NCI-H748 (cell line): ENCODE results near the gene PLEKHA5.
"Not testable (repeated sequence)": the region's sequence is repeated elsewhere in the genome, so short reads cannot be mapped to it uniquely, and the experiment has no call there.

Source experiments
- DNase-seq: peaks from one replicate; lab custom pipeline; 2025; ENCODE audit not compliant: unreplicated experiment; lab: John Stamatoyannopoulos, UW

The PLEKHA5 gene

DNA sequence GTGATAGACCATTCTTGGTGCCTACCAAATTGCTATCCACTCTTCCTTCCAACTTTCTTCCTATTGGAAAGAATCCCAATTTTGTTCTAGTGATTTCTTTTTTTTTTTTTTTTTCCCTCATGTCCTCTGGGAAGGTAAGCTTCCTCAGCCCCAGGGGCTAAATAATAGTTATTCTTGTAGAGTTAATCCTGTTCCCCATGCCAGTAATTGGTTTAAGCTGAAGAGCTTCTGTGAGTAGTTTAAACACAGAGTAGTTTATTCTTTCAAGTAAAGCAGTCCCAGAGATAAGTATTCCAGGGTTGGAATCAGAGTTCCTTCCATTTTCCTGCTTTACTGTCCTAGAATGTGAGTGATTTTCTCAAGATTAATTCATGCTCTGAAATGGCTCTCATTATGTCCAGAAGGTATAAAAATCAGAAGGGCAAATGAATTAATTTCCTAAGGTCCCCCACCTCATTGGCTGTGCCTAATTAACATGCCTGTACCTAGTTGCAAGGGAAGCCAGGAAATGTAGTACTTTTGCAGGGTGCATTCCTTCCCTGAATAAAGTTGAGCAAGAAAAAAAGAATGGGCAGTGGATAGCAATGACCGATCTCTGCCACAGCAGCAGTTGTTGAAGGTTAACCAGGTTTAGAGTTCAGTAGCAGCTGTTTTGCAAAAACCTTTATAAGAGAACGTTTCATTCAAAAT is 97.8 kb downstream of the PLEKHA5 start:
- no peak for DNase-seq

DNA sequence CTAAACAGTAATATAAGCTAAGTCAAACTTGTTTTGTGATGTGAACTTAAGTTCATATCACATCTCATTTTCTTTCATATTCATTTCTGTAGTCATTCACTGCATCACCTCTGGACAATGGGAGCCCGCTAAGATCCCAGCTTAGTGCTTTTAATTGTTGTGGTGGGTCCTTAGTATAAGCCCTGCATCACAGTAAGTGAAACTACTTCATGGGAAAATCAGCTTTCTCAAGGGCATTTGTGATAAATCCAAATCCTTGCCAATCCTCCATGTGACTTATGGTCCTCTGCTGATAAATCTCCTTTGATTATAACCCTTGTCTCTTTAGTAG is 98.3 kb downstream of the PLEKHA5 start:
- DNase-seq: no peak

DNA sequence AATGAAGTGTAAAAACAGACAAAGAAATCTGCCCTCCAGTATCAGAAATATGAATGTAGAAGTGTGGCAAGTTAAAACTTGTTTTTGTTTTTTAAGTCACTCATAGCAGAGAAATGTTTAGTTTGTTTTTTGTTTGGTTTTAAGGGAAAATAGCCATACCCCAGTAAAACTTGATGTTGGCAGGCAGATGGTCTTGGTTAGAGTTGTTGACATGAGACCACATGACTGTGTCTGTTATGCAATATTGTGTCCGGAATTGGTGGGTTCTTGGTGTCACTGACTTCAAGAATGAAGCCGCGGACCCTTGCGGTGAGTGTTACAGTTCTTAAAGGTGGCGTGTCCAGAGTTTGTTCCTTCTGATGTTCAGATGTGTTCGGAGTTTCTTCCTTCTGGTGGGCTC is 99.5 kb downstream of the PLEKHA5 start:
- DNase-seq: not testable (repeated sequence)

DNA sequence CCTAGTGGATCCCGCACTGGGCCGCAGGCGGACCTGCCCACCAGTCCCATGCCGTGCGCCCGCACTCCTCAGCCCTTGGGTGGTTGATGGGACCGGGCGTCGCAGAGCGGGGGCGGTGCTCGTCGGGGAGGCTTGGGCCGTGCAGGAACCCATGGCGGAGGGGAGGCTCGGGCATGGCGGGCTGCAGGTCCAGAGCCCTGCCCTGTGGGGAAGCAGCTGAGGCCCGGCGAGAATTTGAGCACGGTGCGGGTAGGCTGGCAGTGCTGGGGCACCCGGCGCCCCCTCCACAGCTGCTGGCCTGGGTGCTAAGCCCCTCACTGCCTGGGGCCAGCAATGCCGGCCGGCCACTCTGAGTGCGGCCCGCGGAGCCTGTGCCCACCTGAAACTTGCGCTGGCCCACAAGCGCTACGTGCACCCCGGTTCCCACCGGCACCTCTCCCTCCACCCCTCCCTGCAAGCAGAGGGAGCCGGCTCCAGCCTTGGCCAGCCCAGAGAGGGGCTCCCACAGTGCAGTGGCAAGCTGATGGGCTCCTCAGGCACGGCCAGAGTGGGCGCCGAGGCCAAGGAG is 100.8 kb downstream of the PLEKHA5 start:
- DNase-seq: no peak

DNA sequence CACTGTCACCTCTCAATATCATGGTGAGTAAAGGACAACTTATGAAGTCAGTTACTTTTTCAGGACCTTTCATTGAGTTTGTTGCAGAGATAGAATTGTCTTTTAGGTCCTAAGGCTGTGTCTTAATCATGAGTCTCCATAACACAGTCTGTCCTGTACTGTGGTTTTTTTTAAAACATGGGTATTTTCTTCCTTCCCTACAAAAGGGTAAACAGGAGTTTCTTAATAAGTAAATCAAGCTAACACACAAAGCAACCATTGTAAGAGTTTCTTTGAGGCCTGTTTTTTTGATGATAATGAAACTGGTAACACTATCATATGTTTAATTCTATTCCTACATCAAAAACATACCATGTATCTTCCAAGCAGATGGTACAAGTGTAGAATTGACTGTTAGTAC is 101.4 kb downstream of the PLEKHA5 start:
- DNase-seq: no peak

DNA sequence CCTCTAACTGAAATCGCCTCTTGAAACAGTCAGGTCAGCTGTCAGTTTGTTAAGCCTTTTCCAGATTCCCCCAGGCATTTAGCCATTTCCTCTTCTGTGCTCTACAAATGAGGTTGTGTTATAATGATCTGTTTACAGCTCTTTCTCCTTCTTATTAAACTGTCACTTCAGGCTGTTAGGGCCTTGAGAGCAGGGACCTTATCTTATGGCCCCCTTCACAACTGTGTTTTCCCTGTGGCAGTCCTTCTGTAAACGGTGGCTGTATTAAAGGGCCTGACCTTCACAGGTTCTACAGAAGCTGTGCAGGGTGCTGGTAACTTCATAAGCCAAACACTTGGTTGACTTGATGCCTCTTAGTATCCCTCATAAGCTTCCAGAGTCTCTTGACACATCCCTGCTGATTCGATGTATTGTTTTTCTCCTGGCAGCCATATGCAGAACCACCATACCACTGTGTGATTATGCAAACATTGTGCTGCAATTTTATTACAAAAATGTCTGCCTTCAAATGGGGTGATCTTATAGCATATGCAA is 104.7 kb downstream of the PLEKHA5 start:
- DNase-seq: no peak

DNA sequence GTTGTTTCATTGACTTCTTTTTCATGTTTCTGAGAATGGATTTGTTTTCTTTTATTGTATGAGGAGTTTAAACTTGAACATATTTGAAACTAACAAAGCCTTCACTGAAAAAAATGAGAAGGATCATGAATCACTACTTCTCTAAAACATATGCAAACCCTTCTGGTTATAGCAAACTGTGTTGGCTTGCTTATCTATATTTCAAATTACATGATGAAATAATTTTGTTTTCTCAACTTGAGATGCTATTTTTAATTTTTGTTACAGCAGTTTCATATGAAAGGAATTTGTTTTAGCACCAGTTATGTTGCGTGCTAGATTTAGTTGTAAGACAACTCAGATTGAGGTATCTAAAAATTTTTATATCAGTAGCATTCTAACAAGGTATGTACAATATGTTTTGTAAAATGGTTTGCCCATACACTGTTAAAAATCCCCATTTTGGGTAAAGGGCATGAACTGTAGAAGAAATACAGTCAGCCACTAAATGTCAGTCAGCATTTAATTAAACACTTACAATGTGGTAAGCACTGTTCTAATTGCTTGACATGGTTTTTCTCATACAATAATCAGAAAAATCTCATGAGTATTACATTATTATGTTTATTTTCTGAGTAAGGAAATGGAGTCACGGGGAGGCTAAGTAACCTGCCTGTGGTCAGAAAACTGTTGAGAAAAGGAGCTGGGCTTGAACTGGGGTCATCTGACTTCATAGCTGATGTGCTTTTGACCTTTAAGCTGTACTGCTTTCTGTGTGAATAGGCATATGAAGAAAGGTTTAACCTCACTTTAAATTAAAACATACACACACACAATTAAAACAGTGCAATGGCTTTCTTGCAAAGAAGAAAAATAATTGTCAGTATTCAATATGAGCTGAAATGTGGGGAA is 105.7 kb downstream of the PLEKHA5 start:
- DNase-seq: no peak

DNA sequence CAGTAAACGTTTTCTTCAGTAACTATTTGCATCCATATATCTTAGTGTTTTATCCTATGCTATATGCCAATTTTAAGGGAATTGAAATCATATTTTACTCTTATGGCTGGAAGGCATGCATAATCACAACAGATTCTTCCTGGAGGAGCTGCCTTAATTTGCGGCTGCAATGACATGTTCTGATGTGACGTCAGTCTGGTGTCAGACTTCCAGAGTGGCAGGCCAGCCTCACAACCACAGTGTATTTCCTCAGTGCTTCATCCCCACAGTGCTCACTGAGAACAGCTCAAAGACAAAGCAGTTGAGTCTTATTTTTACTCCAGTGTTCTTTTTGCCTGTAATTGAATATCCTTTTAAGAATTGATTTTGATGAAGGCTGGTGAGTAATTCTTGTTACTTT is 107.1 kb downstream of the PLEKHA5 start:
- no peak for DNase-seq

DNA sequence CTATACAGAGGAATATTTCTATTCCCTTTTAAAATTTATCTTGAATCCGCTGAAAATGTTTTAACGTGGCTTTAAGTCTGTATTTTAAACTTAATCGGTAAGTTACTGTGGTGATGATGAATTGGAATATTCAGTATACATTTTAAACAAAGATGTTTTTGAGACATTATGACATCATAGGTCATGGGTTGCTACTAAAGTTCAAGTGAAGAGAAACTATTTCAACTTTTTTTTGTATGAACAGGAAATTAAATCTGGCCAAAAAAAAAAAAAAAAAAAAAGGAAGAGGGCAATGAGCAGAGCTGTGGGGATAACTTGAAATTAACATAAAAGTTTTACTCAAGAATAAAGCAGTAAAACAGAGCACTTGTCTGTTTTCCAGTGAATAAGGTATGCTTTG is 109.0 kb downstream of the PLEKHA5 start:
- no peak for DNase-seq

DNA sequence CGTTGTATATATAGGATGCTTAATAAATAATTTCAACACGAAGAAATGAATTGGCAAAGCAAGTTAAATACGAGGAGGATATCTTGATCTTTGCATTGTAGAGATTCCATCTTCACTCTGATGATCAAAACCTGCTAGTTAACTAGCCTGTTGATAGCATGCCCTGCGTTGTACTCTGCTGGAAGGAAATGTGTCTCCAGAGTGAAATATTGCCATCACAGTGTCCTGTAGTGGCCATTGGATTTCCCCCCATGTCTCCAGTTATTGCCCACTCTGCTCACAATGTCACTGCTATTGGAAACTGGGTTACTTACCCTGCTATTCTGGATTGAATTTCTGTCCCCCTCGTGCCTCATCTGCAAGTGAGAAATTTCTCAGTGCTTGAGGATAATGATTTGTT is 109.6 kb downstream of the PLEKHA5 start:
- no peak for DNase-seq

DNA sequence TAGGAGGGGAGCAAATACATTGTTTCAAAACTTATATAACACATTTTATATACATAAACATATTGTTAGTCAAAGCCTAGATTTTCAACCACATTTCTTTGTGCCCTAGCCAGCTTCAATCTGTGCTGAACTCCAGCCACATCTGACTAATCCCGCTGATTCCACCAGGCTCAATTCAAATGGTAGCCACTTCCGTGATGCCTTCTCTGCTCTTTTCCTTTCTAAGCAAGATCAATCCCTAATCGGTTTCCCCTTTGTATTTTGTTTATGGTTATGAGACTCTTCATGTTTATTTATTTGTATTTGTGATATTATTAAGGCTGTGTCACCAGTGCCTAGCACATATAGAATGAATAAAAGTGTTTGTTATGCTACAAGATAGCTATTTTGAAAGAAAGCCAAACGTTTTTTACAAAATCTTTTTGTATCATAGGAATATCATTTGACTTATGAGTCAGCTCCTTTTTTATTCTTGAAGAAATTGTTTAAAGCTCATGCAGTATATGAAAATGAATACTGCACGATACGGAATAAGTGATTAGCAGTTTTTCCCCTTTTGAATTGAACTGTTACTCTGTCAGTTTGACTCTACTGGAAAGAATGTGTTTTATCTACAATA is 110.2 kb downstream of the PLEKHA5 start:
- no peak for DNase-seq

DNA sequence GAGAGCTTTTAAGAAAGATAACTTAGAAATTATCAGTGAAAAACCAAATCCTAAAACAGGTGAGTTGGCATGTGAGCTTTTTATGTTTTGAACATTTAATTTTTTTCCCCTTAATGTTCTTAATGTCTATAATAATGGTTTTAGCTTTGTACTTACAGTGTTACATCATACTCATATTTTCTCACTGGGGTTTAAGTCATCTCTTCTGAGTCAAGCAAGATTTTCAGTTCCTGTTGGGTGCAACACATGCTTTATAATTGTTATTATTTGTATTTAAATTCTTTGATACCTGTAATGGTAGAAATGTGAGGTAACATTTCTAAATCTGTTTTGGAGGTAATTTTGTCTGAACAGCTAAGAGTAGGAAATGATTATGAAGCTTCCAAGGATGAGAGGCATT is 113.0 kb downstream of the PLEKHA5 start:
- no peak for DNase-seq

DNA sequence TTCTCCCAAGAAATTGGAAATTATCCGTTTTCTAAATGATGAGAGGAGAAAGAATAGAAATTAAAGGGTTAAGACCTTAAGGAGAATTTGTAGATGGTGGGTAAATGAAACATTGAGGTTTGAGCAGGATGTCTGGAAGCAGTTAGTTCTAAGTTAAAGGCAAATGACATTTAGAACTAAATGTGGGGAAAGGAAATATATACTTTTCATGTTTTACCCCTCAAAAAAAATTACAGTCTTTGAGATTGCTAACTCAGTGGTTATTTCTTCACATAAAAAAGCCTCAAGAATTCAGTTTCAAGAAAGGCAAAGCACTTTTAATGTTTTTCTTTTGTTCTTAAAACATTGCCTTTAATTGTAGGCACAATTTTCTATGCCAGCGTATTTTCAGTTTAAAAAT is 114.0 kb downstream of the PLEKHA5 start:
- DNase-seq: no peak

DNA sequence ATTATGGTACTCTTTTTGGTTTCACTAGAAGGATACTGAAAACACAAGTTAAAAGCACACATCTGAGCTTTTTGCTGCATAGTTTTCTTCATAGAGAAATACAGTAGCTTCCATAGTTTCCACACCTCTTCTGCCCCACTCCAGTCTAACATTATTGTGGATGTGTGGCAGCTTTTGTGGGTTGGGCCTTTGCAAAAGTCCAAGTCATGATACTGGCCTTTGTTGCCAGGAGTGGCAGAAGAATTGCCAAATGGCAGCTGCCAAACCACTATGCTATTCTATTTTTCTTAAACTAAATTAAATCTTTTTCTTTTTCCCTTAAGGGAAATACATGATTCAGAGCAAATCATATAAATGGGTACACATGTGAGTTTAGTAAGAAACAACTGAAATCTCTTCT is 114.8 kb downstream of the PLEKHA5 start:
- no peak for DNase-seq

DNA sequence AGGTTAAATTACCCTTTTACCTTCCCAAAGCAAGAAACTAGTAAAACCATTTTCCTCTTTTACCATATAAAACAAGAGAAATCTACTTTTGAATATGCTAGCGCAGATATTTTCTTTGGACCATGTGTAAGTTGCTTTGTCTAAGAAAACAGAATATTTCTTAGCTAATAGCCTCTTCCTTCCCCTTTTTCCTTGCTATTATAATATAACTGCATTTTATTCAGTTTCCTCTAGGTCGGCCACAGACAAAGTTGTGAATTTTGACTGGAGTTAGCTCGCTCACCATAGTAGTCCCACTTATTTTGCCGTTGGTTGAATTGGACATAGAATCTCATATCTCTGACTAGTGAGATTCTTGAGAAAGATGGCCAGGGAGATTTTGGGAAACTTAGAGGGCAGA is 115.6 kb downstream of the PLEKHA5 start:
- DNase-seq: no peak

DNA sequence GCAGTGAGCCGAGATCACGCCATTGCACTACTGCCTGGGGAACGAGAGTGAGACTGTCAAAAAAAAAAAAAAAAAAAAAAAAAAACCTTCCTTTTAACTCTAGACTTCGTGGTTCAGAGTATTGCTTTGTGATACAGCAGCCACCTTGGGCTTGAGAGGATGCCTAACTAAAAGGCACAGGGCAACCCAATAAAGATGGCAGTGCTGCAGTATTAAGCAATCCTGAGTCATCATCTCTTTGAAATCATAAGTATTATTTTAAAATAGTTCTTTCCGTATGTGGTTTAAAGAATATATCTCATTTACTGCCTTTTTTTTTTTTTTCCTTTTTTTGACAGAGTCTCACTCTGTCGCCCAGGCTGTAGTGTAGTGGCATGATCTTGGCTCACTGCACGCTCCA is 116.1 kb downstream of the PLEKHA5 start:
- no peak for DNase-seq

DNA sequence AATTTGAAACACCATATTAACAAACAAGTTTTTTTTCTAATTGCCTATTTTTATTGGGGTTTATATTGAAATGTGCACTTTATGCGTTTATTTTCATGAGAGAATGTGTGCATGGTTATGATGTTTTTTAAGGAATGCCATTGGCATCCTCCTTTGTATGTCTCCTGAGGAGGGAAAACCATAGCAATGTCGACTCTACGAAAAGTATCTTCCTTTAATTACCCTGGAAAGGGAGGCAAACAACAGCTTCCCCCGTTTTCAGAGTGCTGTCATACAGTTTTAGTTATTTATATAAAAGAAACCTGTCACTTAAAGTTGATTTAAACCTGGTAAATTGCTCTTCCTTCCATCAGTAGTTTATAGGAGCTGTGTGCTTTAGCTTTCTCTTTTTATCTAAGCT is 117.4 kb downstream of the PLEKHA5 start:
- DNase-seq: no peak

DNA sequence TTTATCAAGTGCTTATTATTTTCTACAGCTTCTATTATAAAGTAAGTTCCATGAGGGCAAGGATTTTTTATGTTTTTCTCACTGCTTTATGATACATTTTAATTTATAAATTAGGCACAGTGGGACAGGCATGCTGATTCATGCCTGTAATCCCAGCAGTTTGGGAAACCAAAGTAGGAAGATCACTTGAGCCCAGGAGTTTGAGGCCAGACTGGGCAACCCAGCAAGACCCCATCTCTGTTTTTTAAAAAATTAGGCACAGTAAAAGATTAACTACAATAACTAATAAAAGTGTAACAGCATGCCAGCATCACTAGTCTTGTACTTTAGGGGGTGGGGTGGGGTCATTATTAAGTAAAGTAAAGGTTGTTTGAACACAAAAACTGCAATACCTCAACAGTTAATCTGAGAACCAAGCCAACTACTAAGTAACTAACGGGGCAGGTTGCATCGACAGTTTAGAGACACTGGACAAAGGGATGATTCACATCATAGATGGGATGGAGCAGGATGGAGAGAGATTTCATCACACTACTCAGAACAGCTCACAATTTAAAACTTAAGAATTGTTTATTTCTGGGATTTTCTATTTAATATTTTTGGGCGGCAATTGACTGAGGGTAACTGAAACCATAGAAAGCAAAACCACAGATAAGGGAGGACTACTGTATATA is 119.5 kb downstream of the PLEKHA5 start:
- DNase-seq: no peak

DNA sequence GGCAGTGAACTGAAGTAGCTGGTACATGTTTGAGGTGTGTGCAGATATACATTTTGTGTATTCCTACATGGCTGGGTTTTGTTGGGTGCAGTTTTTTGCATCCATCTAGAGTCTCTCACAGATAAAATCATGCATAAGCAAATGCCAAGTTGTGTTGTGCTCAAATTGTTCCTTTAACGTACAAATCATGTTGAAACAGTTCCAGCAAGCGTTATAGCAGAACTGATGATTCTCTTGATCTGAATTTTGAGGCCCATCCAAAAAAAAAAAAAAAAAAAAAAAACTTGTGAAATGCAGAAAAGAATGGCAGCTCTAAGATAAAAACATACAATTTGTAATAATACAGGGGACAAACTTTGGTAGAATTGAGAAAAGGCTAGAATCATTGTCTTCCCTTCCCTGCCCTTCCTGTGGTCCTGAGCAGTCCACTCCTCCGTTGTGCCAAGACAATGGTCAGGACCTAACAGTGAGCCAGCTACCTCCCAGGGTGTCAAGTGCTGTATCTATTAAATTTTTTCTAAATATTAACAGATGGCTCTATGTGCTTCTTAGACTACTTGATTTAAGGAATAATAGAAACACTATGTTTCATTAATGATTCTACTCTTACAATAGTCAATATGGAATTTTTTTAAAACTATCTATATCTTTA is 122.1 kb downstream of the PLEKHA5 start:
- DNase-seq: no peak

DNA sequence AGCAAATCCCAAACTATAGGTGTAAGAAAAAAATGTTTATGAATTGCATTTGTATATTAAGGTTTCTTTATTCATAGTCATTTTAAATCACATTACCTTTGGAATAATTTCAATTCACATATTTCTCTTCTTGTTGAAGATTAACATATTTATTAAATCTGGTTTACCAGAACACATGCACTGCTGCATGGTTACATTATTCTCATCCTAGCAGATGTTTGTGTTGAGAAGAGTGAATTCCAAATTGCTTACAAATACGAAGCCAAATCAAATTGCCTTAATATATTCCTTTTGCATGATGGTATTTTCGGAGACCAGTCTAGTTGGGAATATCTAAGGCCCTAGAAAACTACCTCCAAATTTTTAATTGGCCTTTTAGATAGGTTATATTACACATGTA is 130.6 kb downstream of the PLEKHA5 start:
- no peak for DNase-seq

DNA sequence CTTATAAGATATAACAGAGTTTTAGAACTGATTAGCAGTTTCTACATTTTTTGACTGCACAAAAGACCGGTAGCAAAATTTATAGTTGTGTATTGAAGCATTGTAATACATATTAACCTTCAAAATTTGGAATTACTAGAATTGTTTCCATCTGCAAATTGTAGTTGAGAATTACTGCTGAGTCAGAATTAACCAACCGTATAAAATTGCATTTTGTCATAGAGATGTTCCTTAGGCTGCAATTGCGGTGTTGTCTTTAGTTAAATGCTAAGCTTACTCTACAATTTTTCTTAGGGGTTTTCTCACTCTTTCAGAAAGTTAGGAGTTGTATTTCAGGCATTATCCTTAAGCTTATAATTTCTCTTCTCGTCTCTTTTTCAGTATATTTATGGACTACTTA is 132.2 kb downstream of the PLEKHA5 start:
- DNase-seq: no peak
